ENCODE data around the gene PTPRN2. TPM values are rescaled to one million over a fixed set of nuclear protein-coding genes. Genes with fewer than 3 reads are reported as not detected.

Gene PTPRN2
- total and polyA plus RNA-seq, 2 of the 13 experiments (the other 11 are each of a cell fraction or from before 2014, with no cell fraction given), result 2.5 to 24.2 TPM

DNA sequence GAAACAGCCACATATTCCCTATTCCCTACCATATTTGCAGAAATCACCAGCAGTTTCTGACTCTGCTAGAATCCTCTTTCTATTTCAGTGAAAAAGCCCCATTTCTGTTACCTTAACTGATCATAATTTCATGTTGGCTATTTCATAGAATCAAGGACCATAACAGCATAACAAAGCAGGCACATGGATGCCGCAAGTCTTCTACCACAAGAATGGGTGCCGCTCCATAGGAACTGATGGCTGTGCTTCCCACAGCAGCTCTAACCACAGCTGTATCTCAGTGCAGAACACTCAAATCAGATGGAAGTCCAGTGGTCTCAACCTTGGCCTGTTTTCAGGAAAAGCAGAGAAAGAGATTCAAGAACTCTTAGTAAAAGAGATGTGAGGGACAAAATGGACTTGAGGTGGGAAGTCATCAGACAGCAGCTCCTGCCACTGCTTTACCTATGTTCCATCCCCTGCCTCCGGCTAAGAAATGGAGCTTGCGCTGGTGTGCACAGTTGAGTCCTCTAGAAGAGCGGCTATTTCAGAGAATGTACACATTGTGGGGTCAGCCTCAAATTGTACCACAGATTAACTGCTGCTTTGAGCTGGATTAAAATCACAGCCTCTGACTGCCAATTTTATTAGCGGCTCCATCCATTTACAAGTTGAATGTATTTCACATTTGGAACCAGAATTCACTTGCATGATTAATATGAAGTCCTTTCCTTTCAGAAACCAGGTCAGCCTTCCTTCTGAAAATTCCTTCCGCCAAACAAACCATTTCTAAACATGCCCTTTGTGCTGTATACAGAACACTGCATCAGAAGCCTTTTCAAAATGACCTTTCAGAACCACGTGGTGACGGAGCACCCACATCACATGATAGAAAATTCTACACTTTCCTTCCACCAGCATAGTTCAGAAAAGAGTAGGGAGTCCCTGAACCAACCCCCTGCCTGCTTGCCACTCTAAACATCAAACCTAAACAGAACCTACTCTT is 7.7 kb downstream of the PTPRN2 start (continued):
- no peak for TF ChIP-seq FOXP1 (IDR thresholded peaks at IDR 0.05)
- TF ChIP-seq FOXP1 (CRISPR knock-in tag; IDR thresholded peaks at IDR 0.05), result peak; percentile 79; the same call in 1 of the 2 replicates
- TF ChIP-seq TEF (CRISPR knock-in tag; IDR thresholded peaks at IDR 0.05), result 0 out of 2 replicates have a peak, but pooled peaks have one; percentile 28
- peak; percentile 62; the same call in 1 of the 2 replicates for TF ChIP-seq NCOR1 (IDR thresholded peaks at IDR 0.05; ENCODE audit: borderline replicate concordance, low read length)
- TF ChIP-seq, protein P1, sequence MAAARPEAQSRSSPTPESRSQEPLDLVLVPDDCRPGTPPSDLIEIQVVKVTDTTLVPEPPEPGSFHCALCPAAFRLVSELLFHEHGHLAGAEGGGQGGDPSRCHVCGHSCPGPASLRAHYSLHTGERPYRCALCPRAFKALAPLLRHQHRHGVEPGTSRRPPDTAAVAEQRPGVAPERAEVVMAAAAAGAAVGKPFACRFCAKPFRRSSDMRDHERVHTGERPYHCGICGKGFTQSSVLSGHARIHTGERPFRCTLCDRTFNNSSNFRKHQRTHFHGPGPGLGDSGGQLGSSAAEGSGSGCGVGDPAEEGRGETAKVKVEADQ (CRISPR knock-in tag; IDR thresholded peaks at IDR 0.05; ENCODE audit: borderline replicate concordance), result no peak
- TF ChIP-seq THAP8 (CRISPR knock-in tag; IDR thresholded peaks at IDR 0.05; ENCODE audit: borderline replicate concordance), result no peak
- peak; percentile 82 for TF ChIP-seq FOXP4 (CRISPR knock-in tag; IDR thresholded peaks at IDR 0.05)
- TF ChIP-seq ZNF543 (CRISPR knock-in tag; IDR thresholded peaks at IDR 0.05), result no peak
- TF ChIP-seq ZNF547 (CRISPR knock-in tag; IDR thresholded peaks at IDR 0.05), result no peak
- 0 out of 2 replicates have a peak, but pooled peaks have one; percentile 43 for TF ChIP-seq AKNA (CRISPR knock-in tag; IDR thresholded peaks at IDR 0.05; ENCODE audit: borderline replicate concordance)
- TF ChIP-seq FOXJ3 (CRISPR knock-in tag; IDR thresholded peaks at IDR 0.05; ENCODE audit: borderline replicate concordance), result peak; percentile 41; the same call in 1 of the 2 replicates
- TF ChIP-seq JUNB (CRISPR knock-in tag; IDR thresholded peaks at IDR 0.05; ENCODE audit: borderline replicate concordance), result no peak
- TF ChIP-seq HDAC2 (CRISPR knock-in tag; IDR thresholded peaks at IDR 0.05), result peak; percentile 60
- peak; percentile 70 for TF ChIP-seq ISL2 (CRISPR knock-in tag; IDR thresholded peaks at IDR 0.05)
- TF ChIP-seq GATAD2A (CRISPR knock-in tag; IDR thresholded peaks at IDR 0.05), result peak; percentile 93
- TF ChIP-seq, protein P2, sequence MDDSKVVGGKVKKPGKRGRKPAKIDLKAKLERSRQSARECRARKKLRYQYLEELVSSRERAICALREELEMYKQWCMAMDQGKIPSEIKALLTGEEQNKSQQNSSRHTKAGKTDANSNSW (CRISPR knock-in tag; IDR thresholded peaks at IDR 0.05; ENCODE audit: borderline replicate concordance), result no peak
